NK-92 (cell line): Measurements from ENCODE around the gene PID1.
"Not testable (repeated sequence)": the region's sequence is repeated elsewhere in the genome, so short reads cannot be mapped to it uniquely, and the experiment has no call there.

Source experiments
- DNase-seq: peaks from one replicate; lab custom pipeline; 2025; ENCODE audit not compliant: unreplicated experiment; lab: John Stamatoyannopoulos, UW

Gene PID1

DNA sequence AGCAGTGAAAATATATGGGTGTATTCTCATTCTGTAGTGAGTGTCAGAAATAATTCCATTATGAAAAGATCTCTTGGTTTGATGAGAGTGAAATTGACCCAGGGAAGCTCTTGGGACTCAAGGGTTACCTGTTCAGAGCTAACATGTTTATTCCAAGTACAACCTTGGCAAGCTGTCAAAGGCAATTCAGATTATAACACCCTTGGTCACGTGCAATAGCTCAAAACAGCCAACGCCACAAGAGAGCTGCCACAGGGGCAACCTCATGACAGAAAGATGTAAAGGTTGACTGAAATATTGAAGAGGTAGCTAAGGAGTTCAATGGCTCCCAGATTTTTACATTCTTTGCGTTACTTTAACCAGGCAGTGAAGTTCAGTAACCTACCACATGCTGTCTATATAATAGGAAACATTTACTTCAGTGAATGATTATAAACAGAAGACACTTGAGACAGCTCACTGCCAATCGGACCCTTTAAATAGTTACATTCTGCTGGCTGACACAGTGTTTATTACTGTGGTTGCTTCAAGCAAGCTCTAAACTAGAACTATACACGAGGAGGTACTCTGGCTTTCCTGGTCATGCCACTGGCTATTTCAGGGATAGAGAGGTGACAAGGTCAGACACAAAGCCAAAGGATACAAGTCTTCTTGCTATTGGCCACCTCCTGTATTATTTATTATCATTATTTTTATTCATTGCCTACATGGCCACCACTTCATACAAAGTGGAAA lies 187.3 kb downstream of the PID1 start:
- no peak for DNase-seq

DNA sequence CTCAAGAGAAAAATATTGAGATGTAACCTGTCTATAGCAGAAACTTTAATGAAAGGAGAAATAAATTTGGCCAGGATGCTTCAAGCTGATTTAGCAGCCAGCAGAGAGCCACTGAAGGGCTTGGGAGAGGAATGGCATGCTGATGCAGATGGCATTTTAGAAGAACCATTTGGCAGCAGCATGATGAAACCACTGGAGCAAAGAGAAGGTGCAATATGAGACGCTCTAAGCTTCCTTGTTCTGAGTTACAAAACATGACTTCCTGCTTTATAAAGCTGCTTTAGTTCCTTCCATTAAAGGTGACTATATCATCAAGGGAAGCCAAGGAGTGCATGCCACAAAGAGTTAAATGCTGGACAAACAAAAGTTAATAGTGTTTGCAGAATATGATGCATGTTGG lies 189.7 kb downstream of the PID1 start:
- no peak for DNase-seq

DNA sequence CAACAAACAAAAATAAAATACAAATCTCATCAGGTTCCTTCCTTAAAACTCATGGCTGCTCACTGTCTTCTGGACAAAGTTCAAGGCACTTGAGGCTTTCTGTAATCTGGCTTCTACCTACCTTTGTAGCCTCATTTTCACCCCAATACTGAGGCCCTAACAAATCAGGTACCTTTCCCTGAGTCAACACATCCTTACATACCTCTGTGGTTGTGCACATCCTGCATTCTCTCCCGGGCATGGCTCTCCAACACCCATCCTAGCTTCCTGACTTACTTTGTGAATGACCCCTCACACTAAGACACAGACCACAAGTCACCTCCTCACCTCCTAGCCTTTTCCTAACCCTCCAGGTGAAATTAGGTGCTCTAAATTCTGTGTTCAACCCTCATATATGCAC lies 190.9 kb downstream of the PID1 start:
- no peak for DNase-seq

DNA sequence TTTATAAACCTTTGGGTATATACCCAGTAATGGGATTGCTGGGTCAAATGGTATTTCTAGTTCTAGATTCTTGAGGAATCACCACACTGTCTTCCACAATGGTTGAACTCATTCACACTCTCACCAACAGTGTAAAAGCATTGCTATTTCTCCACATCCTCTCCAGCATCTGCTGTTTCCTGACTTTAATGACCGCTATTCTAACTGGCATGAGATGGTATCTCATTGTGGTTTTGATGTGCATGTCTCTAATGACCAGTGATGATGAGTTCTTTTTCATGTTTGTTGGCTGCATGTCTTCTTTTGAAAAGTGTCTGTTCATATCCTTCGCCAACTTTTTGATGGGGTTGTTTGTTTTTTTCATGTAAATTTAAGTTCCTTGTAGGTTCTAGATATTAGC lies 194.2 kb downstream of the PID1 start:
- not testable (repeated sequence) for DNase-seq

- DNase-seq: no peak
These were observed 197.2 kb downstream of the PID1 start for GRCh38 chr2:229073935-229074334.

DNA sequence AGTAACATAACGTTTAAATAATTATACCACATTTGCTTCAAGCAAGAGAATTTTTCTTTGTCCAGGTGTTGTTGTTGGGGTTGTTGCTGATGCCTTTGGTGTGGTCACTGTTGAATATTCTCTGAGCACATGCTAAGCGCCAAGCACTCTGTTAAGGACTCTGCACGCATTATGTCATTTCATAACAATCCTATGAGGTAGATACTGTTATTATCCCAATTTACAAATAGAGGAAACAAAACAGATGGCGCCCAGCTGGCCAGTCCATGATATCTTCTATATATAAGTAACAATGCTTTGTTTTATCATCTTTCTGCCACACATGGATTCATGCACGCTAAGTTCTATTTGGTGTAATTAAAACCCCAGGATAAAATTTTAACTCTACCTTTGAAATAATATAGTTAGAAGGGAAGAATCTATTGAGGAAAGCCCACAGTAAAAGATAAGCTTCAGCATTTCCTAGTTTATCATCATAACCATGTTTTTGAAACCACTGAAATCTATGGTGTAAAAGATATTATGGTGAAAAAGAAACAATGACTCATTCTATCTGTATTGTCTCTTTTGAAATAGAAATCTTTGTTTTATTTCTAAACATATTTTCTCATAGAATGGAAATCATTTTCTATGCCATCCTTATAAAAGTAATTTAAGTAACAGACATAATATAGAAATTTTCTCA lies 199.7 kb downstream of the PID1 start:
- no peak for DNase-seq

- no peak for DNase-seq
These were observed 204.9 kb downstream of the PID1 start for GRCh38 chr2:229066121-229066715.

GRCh38 chr2:229064749-229065148 lies 206.3 kb downstream of the PID1 start:
- no peak for DNase-seq

DNA sequence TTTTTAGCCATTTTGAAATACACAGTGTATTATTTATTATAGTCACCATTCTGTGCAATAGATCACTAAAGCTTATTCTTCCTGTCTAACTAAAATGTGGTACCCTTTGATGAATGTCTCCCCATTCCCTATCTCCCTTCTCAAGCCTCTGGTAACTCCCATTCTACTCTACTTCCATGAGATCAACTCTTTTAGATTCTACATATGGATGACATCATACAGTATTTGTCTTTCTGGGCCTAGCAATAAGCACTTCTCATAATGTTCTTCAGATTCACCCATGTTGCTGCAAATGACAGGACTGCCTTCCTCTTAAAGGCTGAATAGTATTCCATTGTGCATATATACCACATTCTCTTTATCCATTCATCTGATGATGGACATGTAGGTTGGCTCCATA lies 210.9 kb downstream of the PID1 start:
- DNase-seq: no peak

GRCh38 chr2:229059331-229060033 lies 211.6 kb downstream of the PID1 start:
- DNase-seq: no peak

- no peak for DNase-seq
These were observed 213.0 kb downstream of the PID1 start for GRCh38 chr2:229057976-229058553.

DNA sequence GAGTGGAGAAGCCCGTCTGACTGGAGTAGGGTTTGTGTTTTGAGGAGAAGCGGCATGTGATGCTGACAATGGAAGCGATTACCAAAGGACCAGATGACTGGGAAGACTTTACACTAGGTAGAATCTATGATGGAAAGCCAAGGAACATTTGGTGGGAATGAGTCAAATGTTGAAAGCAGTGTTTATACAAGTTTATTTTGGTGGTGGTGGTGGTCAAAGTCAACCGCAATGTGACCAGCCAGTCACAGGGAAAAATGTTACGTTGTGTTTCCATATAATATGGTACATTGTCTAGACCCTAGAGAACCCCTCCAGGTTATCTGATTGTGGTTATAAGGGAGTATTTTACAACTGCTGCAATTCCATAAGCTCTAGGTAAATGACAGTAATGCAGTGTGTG lies 216.8 kb downstream of the PID1 start:
- DNase-seq: no peak

DNA sequence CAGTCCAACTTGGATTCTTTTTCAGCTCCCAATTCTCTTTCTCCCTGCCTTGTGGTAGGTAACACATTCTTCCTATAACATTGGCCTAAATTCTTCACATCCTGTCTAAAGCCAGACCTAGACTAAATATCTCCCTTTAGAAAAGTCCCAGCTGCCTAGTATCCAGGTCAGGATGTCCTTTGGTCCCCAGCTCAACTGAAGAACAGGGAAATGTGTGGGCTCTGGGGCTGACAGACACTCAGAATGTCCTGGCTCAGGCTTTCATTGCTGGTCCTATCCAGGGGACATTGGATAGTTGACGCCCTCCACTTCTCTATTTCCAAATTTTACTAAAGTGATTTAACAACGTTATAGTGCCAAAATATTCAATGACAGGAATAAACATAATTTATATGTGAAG lies 219.3 kb downstream of the PID1 start:
- DNase-seq: no peak

GRCh38 chr2:229050133-229050532 lies 221.0 kb downstream of the PID1 start:
- DNase-seq: no peak

- no peak for DNase-seq
These were observed 223.0 kb downstream of the PID1 start for GRCh38 chr2:229048134-229048533.

DNA sequence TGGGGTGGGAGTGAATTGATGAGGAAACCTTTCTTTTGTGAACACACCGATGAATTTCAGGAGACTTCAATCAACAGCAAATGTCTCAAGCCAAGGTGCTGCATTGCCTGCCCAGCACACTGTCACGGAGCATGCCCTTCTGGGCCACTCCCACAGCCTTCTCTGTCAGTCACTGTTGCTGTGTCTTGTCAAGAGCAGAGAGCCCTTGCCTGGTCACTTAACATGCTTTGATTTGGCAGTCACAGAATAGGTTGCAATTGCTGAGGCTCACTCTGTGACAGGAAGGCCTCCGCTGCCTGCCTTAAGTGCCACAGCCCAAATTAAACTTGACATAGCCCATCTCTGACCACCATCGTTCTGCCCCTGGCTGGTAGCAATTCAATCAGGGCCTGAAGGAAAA lies 225.4 kb downstream of the PID1 start:
- no peak for DNase-seq

GRCh38 chr2:229044581-229044980 lies 226.5 kb downstream of the PID1 start:
- no peak for DNase-seq

DNA sequence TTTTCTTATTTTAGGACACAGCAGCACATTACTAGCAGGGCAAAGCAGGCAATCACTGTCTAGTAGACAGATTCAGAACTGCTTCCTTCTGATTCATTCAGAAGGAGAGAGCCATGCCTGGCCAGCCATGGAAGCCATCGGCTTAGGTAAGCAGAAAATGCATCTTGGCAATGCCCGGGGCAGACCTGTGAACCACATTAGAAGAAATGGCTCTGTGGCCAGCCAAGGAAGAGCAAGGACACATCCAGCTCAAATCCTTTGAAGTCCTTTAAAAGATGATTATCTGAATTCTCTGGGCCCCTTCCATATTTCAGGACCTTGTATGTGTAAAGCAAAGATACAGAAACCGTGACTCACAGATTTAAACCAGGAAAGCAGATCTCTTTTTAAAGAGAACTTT lies 227.4 kb downstream of the PID1 start:
- DNase-seq: no peak

DNA sequence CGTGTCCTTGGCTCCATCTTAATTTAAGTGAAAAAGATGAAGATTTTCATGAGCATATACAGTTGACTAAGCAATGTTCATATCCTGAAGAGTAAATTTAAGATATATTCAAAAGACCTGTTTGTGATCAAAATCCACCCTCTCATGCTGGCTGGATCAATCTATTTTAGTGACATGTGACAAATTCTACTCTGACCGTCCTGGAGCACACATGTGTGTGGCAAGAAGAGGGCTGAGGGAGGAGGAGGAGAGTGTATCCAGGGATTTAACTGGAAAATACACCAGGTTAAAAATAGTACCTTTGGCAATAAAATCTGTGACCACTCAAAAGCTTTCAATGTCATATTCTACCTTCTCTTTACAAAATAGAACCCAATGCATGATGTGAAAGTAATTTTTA lies 228.7 kb downstream of the PID1 start:
- DNase-seq: no peak

GRCh38 chr2:229041691-229042090 lies 229.4 kb downstream of the PID1 start:
- no peak for DNase-seq

- no peak for DNase-seq
These were observed 233.5 kb downstream of the PID1 start for GRCh38 chr2:229037621-229038020.
